Measurements from ENCODE around the gene NME3. TPM values are rescaled to one million over a fixed set of nuclear protein-coding genes. Genes with fewer than 3 reads are reported as not detected.
"Not testable (repeated sequence)": the region's sequence is repeated elsewhere in the genome, so short reads cannot be mapped to it uniquely, and the experiment has no call there.

The NME3 gene
- total RNA-seq, 1 donor from 2014 or later: 34.6 TPM

- DNase-seq (ENCODE audit: low spot score): no peak
Observed at GRCh38 chr16:1754204-1754603, 17.1 kb downstream of the NME3 start.

GRCh38 chr16:1752853-1753252 is 18.5 kb downstream of the NME3 start:
- no peak for DNase-seq (ENCODE audit: low spot score)

- no peak for DNase-seq (ENCODE audit: low spot score)
Observed at GRCh38 chr16:1751946-1752345, 19.4 kb downstream of the NME3 start.

DNA sequence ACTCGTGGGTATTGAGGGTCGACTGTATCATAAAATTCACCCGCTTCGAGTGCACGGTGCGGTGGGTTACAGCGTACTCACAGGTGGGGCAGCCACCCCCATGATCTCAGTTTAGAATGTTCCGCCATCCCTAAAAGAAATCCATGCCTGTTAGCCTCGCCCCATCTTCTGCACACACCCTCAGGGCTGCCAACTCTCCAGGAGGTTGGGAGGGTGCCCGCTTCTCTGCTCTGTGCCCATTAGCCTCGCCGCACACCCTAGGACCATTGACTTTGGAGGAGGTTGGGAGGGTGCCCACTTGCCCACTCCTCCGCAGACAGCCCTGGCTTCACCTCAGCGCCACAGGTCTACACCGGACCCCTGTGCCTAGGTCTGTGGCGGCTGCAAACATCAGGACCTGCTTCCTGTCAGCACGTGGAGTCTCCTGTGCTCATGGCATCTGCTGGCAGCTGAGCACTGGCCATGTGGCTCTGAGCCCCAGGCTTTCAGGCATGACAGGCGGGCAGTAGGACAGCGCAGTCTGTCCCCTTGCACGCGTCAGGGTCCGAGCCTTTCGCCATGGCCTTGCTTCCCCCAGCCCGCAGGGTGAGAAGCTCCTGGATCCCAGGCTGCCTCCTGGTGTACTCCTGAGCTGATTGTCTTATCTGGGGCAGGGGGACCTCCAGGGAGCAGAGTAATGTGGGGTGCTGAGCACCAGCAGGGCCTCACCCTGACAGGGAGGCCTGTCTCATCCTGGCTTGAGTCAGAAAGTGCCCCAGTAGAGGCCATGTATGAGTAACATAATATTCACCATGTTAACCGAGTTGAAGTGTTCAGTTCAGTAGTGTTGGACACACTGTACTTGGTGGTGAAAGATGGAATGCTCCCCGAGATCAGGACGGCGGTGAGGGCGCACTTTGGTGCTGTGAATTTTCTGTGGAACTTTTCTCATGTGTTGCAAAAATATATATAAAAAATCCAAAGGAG is 21.9 kb downstream of the NME3 start:
- DNase-seq (ENCODE audit: low spot score): no peak

DNA sequence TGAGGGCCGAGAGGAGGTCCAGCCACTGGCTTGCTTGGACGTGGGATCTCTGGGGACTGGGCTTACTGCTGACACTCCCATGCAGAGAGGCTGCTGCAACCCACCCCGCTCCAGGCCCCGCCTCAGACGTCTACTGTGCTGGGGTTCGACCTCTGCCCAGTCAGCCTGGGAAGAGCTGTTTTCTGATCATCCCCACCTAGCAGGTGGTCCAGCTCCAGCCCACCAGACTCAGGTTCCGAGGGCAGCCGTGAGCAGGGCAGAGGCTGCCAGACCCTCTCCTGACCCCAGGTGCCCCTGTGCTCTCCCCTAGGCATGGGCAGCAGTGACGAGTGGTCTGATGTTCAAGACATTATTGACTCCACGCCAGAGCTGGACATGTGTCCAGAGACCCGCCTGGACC is 23.4 kb downstream of the NME3 start:
- no peak for DNase-seq (ENCODE audit: low spot score)

DNA sequence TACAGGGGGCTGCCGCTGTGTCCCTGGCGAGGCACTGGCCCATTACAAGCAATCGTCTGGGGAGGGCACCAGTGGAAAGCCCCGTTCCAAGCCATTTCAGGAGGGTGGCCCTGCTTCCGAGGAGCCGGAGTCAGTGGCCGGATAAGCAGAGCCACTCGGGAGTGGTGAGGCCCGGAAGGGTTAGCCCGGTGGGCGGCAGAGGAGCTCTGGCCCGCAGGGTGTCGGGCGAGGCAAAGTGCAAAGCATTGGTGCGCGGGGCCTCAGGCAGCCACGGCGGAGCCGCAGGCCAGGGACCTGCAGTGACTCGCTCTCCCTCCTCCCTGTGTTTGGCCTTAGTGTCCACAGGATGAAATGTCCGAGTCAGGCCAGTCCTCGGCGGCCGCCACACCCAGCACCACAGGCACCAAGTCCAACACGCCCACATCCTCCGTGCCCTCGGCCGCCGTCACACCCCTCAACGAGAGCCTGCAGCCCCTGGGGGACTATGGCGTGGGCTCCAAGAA is 24.6 kb downstream of the NME3 start:
- DNase-seq (ENCODE audit: low spot score): no peak

DNA sequence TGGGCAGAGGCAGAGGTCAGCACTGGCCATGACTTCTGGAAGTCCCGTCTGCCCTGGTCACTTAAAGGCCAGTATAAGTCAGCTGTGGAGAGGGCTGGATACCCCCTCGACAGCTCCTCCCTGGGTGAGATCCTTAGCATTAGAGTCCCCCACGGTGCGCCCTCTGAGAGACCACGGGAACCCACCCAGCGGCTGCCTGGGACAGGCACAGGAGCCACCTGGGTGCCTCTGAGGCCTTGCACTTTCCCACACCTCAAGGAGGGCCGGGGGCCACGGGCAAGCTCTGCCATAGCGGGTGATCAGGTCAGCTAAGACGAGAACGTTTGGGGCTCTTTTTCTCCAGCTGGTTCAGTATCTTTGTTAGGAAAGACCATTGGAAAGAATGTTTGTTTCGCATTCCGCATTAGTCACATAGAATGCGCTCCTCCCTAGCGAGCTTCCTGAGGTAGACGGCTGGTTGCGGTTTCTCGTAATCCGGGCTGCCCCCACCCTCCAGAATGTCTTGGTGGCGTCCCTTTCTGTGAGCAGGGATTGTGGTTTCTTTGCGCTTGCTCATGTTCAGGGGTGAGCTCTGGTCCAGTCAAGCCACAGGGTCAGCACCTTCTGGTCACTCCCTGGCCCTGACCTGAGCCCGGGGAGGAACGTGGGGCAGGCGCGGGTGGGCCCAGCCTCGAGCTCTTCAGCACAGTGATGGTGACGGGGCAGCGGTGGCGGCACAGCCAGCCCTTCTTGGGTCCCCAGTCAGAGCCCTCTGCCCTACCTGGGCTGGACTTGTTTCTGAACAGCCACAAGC is 25.2 kb downstream of the NME3 start:
- DNase-seq (ENCODE audit: low spot score): no peak

GRCh38 chr16:1745181-1745899 is 26.0 kb downstream of the NME3 start:
- no peak for DNase-seq (ENCODE audit: low spot score)

DNA sequence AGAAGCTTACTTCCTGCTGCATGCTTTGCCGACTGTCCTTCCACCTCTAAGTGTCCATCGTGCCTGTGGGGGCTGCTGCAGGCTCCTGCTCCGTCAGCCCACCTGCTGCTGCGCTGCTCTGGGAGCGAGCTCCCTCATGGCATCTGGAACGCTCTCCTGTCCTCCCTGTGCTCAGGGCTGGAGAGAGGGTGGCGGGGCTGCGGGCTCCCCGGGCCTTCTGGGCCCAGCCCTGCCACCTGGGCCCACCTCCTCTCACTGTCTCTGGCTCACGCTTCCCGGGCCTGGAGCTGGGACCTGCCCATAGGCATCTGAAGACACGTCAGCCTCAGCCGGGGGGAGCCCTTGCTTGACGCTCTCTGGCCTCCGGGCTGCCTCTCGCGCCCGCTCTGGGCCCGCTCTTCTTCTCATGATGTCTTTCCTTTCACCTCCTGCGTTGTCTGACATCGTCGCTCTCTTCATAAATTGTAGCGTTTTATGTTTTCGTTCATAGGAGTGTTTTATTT is 27.0 kb downstream of the NME3 start:
- no peak for DNase-seq (ENCODE audit: low spot score)

DNA sequence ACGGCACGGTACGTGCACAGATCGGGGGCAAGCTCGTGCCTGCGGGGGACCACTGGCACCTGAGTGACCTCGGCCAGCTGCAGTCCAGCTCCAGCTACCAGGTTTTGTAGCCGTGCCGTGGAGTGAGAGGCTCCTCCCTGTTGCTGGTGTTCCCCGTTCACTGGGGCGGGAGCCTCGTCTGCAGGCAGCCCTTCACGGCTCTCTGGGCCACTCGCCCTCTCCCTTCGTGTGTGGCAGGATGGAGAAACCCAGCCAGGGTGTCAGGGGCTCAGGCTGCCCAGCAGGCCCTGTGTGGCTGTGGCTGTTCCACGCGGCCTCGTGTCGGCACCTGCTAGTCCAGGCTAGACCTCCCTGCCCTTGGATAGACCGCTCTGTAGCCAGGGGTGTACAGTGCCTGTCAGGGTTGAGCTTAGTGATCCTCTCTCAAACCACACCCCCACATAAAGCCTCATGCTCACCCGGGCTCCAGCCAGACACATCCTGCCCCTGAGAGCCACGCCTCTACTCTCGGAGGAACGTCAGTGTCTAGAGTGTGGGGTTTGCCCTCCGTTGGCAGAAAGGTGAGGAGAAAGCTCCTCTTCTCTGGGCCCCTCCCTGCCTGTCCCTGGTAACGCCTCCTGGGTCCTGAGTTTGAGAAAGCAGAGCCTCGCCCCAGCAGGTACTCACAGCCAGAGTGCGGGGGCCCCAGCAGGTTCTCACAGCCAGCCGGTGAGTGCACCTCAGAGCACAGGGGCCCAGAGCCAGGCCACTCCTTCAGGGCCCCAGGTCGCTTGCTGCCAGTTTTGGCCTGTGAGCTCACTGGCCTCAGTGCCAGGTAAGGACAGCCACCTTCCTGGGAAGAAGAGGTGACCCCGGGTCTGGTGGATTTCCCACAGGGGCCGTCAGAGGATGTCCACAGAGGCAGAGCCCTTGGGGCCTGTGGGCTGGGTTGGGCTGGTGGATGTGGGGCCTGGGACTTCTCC is 27.7 kb downstream of the NME3 start:
- DNase-seq (ENCODE audit: low spot score): no peak

DNA sequence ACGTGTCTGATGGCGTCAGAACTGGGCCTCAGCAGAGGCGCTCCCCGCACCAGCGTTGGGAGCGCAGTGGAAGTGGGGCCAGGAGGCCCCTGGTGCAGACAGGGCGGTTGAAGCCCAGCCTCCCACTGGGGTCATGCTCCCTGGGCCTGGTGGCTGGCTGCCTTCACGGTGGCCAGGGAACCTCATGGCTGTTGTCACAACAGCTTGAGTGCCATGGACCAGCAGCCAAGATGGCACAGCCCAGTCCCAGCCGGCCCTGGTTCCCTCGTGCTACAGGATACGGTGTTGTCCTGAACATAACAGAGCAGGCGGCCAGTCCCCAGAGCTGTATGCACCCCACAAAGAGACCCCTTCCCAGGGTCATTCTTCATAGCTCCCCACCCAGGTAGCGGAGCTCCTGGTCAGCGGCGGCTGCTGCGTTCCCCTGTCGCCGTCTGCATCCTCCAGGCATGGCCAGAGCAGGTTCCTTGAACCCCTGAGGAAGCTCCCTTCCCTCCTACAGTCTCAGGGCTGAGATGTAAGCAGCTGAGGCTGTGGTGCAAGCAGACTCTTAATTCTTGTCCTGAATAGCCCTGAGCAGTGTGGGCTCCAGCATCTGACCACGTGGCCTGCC is 29.7 kb downstream of the NME3 start:
- no peak for DNase-seq (ENCODE audit: low spot score)

- DNase-seq (ENCODE audit: low spot score): no peak
Observed at GRCh38 chr16:1740781-1741490, 30.4 kb downstream of the NME3 start.

- DNase-seq (ENCODE audit: low spot score): no peak
Observed at GRCh38 chr16:1740234-1740633, 31.1 kb downstream of the NME3 start.

GRCh38 chr16:1734816-1735215 is 36.5 kb downstream of the NME3 start:
- no peak for DNase-seq (ENCODE audit: low spot score)

GRCh38 chr16:1734123-1734522 is 37.2 kb downstream of the NME3 start:
- no peak for DNase-seq (ENCODE audit: low spot score)

- DNase-seq (ENCODE audit: low spot score): not testable (repeated sequence)
Observed at GRCh38 chr16:1732551-1732987, 38.8 kb downstream of the NME3 start.

DNA sequence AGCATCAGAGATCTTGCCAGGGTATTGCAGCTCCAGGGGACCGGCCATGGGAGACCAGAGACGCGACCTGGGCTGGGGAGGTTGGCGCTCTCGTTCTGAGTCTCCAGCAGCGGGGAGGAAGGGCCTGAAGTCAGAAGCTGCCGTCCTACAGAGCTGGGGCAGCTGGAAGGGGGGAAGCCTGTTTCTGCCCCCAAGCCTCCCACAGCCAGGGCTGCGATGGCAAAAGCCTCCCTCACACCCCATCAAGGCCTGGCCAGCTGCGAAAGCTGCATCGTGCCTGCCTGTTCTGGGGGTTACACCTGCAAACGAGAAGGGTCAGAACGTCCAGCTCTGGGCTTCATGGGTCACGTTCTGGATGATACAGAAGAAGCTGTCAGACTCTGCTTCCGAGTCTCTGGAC is 39.3 kb downstream of the NME3 start:
- no peak for DNase-seq (ENCODE audit: low spot score)

DNA sequence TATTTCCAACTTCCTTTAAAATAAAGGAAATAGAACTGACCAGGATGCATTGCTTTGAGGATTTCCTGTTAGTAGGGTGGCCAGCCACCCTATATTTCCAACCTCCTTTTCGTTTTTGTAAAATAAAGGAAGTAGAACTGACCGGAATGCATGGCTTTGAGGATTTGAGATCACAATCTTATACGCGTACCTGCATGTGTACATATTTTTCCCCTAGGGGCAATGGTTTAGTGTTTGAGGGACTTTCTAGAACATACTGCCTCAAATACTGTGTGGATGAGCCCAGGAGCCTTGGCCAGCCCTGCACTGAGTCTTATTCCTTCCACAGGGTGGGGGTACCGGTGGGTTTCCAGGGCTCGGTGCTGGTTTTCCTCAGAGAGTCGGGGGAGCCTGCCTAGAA is 39.7 kb downstream of the NME3 start:
- no peak for DNase-seq (ENCODE audit: low spot score)

- DNase-seq (ENCODE audit: low spot score): no peak
Observed at GRCh38 chr16:1731073-1731472, 40.3 kb downstream of the NME3 start.

Measured in mesenteric fat pad (tissue), 1 donor.